GM10248 (cell line): ENCODE results near the gene PREX1.
"Not testable (repeated sequence)": the region's sequence is repeated elsewhere in the genome, so short reads cannot be mapped to it uniquely, and the experiment has no call there.

Experiments
- CTCF ChIA-PET: fragments of 300-600 bp; sonication (Branson Sonifier 250); formaldehyde crosslinking; extraction: SDS; loops from one replicate; lab custom pipeline; 2021; ENCODE audit warnings: antibody characterized with exemption; lab: Yijun Ruan, JAX
- POLR2A ChIA-PET: fragments of 350-650 bp; sonication (Branson Sonifier 250); formaldehyde crosslinking; extraction: SDS; loops from one replicate; lab custom pipeline; 2020; ENCODE audit warnings: antibody characterized with exemption; lab: Yijun Ruan, JAX
- DNase-seq: peaks from one replicate; pipeline ENCODE4 v3.0.0; 2012; ENCODE audit errors: extremely low spot score
- TF ChIP-seq, protein P1 (sequence below): IDR thresholded peaks from 2 replicates; pipeline ENCODE4 v1.5.1; 2012; ENCODE audit warnings: mild to moderate bottlenecking, low read depth; ENCODE audit errors: extremely low read depth, missing control alignments, control extremely low read depth

Gene PREX1

DNA sequence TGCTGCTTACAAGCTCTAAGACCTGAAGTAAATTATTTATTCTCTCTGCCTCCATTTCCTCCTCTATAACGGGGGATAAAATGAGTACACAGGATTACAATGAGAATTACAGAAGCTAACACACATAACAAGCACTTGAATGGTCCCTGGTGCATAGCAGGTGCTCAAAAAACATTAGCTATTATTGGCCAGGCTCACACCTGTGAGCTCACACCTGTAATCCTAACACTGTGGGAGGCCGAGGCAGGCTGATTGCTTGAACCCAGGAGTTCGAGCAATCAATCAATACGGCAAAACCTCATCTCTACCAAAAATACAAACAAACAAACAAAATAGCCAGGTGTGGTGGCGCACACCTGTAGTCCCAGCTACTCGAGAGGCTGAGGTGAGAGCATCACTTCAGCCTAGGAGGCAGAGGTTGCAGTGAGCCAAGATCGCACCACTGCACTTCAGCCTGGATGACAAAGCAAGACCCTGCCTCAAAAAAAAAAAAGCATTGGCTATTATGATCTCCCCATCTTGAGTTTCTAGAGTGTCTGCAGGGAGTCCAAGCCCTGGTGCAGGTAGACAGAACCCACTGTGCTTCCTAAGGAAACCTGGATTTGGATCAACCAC, 68.1 kb downstream of the PREX1 start:
- DNase-seq, result no peak
- CTCF ChIA-PET, result interaction anchor here (0.7 to 1.5 kb wide), 4 partner anchors 8 to 13 kb away, joined by 3 to 5 read pairs (median 4); no protein-coding TSS in a partner anchor
- TF ChIP-seq, protein P1, sequence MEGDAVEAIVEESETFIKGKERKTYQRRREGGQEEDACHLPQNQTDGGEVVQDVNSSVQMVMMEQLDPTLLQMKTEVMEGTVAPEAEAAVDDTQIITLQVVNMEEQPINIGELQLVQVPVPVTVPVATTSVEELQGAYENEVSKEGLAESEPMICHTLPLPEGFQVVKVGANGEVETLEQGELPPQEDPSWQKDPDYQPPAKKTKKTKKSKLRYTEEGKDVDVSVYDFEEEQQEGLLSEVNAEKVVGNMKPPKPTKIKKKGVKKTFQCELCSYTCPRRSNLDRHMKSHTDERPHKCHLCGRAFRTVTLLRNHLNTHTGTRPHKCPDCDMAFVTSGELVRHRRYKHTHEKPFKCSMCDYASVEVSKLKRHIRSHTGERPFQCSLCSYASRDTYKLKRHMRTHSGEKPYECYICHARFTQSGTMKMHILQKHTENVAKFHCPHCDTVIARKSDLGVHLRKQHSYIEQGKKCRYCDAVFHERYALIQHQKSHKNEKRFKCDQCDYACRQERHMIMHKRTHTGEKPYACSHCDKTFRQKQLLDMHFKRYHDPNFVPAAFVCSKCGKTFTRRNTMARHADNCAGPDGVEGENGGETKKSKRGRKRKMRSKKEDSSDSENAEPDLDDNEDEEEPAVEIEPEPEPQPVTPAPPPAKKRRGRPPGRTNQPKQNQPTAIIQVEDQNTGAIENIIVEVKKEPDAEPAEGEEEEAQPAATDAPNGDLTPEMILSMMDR, result no peak
- POLR2A ChIA-PET, result interaction anchor here (0.8 kb wide), 1 partner anchor 9 kb away, joined by 3 read pairs; no protein-coding TSS in a partner anchor

DNA sequence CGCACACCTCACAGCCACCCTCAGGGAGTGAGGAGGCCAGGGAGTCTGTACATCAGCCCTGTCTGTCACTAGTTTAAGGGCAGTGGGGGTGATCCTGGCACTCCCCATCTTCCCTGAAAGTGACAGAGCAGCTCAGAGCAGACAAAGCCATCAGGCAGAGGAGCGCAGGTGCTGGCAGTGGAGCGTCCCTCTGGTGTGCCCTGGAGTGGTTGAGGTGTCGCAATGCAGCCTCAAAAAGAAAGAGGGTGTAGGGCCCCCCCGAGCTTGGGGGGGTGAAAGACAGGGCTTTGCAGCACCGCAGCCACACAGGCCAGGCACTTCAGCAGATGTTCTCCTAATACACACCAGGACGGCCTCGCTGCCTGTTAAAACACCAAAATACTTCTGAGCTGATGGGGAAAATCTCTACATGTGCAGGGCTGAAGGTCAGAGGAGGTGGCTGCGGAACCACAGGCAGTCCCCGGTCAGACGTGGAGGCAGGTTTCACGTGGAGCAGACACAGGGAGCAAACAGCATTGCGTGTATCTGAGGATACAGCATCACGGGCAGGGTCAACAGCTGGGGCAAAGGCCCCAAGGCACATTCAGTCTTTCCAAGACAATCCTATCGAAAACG, 69.5 kb downstream of the PREX1 start:
- CTCF ChIA-PET, result no interaction called here
- POLR2A ChIA-PET, result no interaction called here
- no peak for DNase-seq
- TF ChIP-seq, protein P1, result no peak

DNA sequence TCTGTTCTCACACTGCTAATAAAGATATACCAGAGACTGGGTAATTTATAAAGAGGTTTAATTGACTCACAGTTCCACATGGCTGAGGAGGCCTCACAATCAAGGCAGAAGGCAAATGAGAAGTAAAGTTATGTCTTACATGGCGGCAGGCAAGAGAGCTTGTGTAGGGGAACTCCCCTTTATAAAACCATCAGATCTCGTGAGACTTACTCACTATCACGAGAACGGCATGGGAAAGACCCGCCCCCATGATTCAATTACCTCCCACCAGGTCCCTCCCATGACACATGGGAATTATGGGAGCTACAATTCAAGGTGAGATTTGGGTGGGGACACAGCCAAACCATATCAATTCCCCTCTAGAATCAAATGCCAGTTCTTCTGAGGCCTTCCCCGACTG, 71.0 kb downstream of the PREX1 start:
- POLR2A ChIA-PET, DNase-seq, CTCF ChIA-PET: not testable (repeated sequence)

DNA sequence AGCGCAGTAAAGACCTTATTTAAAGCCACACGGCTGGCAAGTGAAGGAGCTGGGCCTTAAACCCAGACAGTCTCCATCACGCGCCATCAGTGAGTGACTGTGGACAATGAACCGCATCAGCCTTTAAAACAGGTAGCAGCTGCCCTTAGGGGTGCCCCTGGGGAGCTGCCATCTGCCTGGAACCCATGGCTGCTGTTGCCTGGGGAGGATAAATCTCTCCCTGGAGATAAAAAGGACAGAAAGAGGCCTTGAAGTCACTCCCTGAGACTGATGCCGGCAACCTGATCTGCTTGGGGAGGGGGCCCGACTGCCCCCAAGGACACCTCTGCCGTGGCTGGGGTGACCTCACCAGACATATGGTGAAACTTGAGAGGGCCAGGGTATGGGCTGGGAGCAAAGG, 73.5 kb downstream of the PREX1 start:
- no peak for DNase-seq
- POLR2A ChIA-PET, result no interaction called here
- CTCF ChIA-PET, result interaction anchor here (0.6 to 4.9 kb wide), 5 partner anchors 10 to 43 kb away, joined by 3 to 20 read pairs (median 4); no protein-coding TSS in a partner anchor
- TF ChIP-seq, protein P1, result no peak

DNA sequence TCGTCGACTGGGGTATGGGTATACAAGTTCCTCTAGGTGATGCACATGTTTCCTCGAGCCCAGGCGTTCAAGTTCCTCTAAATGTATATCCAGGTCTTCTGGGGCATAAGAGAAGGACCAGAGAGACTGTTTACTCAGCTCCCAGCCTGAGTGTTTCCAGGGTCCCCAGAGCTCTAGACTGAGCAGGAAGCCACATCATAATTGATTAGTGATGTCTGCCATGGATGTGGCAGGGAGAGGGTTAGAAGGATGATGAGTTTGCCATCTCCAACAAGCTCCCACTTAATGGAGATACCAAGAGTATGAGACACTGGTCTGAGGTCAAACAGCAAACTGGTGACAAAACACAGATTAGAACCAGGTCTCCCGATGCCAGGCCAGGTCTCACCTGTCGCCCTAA, 74.8 kb downstream of the PREX1 start:
- POLR2A ChIA-PET, result no interaction called here
- CTCF ChIA-PET, result interaction anchor here (1.0 to 4.9 kb wide), 6 partner anchors 9 to 28 kb away, joined by 3 to 20 read pairs (median 4); no protein-coding TSS in a partner anchor
- DNase-seq, result no peak
- TF ChIP-seq, protein P1, result no peak

DNA sequence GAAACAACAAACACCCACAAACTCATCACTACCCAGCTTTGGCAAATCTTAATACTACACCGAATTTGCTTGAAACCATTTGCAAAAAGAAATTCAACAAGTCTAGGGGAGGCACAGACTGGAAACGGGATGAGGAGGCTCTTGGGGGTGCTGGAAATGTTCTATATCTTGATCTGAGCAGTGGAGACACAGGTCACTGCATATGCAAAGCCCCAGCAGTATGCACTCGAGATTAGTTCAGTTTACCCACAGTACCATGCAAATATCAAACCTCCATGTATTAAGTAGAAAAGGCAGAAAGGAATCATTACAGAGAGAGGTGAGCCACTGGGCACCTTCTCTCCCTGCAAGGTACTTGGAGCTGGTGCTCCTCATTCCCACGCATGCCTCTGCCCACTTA, 75.9 kb downstream of the PREX1 start:
- CTCF ChIA-PET, result interaction anchor here (1.0 to 4.9 kb wide), 10 partner anchors 8 to 95 kb away, joined by 3 to 20 read pairs (median 4); no protein-coding TSS in a partner anchor
- DNase-seq, result no peak
- TF ChIP-seq, protein P1, result no peak
- POLR2A ChIA-PET, result no interaction called here

DNA sequence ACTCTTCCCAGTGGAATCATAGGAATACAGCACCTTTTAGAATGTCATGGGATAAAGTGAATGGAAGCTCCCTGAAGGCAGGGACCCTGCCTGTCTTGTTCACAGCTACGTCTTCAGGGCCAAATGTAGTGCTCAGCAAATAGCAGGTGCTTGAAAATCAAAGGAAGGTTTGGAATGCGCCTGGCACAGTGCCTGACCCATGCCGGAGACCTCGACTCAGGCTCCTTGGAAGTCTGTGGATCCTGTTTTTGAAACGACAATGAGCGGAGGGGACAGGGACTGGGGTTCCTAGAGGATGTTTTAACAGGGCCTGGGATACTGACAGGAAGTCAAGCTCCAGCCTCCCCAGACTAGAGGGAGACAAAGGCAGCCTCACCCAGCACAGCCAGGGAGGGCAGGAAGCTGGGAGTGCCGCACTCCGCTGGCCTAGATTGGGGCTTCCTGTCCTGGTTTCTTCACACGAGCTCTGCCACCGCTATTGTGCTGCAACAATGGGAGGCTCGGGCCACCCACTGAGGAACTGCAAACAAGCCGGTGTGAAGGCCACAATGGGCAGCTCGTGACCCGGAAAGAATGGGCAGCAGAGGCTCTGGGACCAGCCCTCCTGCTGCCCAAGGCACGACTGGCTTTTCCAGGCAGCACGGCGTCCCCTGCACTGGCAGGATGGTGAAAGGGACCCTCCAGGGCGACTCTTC, 76.7 kb downstream of the PREX1 start:
- TF ChIP-seq, protein P1, result no peak
- ChIA-PET CTCF (interaction anchor here (0.9 to 4.9 kb wide), 9 partner anchors 9 to 94 kb away, joined by 3 to 20 read pairs (median 3); no protein-coding TSS in a partner anchor), POLR2A (interaction anchor here (0.7 kb wide), 1 partner anchor 10 kb away, joined by 3 read pairs; no protein-coding TSS in a partner anchor)
- DNase-seq, result no peak
